HFFc6 (cell line): Measurements from ENCODE around the gene UBC. TPM values are rescaled to one million over a fixed set of nuclear protein-coding genes. Genes with fewer than 3 reads are reported as not detected.

Source experiments
- microRNA-seq: library from miRNA; unstranded; fragments of <30 nt; microRNA quantifications from one replicate; pipeline ENCODE4, GENCODE V29; 2019
- total RNA-seq, 6 experiments: library from RNA; stranded (reverse); fragmentation: NEBNext Ultra II Directional; extraction: Animal tissue kit (Norgen Biotek cat#: 25700); gene quantifications; 2 replicates in 1 of 6; 3 replicates in 5 of 6; pipeline ENCODE4 v1.2.3, GENCODE V29; 2021

The UBC gene
- total RNA-seq, 6 experiments from 2014 or later = 1,112 to 1,171 (median 1,143) TPM

Small RNA genes lying within 50 kb of the gene (microRNA-seq; reads per million reads assigned to microRNA genes)
- gene MIR5188 = not detected

Other genes with a start within 250 kb of the UBC start
- gene SCARB1, start 50.8 kb downstream of the UBC start, total RNA-seq = 10 to 100 TPM; 34.8 to 46.3 (median 36.8) TPM
- 10 to 100 TPM; 16.5 to 22.0 (median 17.7) TPM for gene DHX37, start 74.5 kb upstream of the UBC start, total RNA-seq
- 1 to 10 TPM; 6.5 to 9.3 (median 7.5) TPM for gene BRI3BP, start 79.0 kb upstream of the UBC start, total RNA-seq
- gene AACS, start 150.8 kb upstream of the UBC start, total RNA-seq = 10 to 100 TPM; 21.6 to 29.5 (median 24.2) TPM